ENCODE results near the gene PCDH19.

Gene PCDH19

DNA sequence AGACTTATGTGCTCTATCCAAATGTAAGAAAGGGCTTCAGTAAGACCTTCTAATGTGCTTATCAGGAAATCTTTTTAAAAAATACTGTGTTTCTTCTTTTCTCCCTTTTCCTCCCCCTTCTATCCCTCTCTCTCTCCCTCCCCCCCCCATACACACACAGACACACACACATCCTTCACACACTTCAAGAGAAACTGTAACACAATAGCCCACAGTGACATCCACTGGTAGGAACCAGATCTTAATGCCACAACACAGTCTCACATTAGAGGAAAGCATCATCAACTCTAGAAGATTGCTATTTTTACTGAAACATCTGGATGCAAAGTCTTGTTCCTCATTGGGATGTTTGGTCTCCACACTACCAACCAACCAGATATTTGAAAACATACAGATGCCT lies 4.6 kb downstream of the PCDH19 start:
- ATAC-seq: no peak
- TF ChIP-seq RARB (CRISPR knock-in tag; IDR thresholded peaks at IDR 0.05): no peak
- TF ChIP-seq SNAI2 (CRISPR knock-in tag; IDR thresholded peaks at IDR 0.05): no peak
- TF ChIP-seq ZNF8 (CRISPR knock-in tag; IDR thresholded peaks at IDR 0.05): no peak
- TF ChIP-seq, protein P1, sequence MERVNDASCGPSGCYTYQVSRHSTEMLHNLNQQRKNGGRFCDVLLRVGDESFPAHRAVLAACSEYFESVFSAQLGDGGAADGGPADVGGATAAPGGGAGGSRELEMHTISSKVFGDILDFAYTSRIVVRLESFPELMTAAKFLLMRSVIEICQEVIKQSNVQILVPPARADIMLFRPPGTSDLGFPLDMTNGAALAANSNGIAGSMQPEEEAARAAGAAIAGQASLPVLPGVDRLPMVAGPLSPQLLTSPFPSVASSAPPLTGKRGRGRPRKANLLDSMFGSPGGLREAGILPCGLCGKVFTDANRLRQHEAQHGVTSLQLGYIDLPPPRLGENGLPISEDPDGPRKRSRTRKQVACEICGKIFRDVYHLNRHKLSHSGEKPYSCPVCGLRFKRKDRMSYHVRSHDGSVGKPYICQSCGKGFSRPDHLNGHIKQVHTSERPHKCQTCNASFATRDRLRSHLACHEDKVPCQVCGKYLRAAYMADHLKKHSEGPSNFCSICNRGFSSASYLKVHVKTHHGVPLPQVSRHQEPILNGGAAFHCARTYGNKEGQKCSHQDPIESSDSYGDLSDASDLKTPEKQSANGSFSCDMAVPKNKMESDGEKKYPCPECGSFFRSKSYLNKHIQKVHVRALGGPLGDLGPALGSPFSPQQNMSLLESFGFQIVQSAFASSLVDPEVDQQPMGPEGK (CRISPR knock-in tag; IDR thresholded peaks at IDR 0.05; ENCODE audit: borderline replicate concordance): no peak
- no peak for TF ChIP-seq TCF4 (CRISPR knock-in tag; IDR thresholded peaks at IDR 0.05; ENCODE audit: borderline replicate concordance)
- TF ChIP-seq, protein P2, sequence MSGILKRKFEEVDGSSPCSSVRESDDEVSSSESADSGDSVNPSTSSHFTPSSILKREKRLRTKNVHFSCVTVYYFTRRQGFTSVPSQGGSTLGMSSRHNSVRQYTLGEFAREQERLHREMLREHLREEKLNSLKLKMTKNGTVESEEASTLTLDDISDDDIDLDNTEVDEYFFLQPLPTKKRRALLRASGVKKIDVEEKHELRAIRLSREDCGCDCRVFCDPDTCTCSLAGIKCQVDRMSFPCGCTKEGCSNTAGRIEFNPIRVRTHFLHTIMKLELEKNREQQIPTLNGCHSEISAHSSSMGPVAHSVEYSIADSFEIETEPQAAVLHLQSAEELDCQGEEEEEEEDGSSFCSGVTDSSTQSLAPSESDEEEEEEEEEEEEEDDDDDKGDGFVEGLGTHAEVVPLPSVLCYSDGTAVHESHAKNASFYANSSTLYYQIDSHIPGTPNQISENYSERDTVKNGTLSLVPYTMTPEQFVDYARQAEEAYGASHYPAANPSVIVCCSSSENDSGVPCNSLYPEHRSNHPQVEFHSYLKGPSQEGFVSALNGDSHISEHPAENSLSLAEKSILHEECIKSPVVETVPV (CRISPR knock-in tag; IDR thresholded peaks at IDR 0.05): no peak
- TF ChIP-seq PPARA (CRISPR knock-in tag; IDR thresholded peaks at IDR 0.05; ENCODE audit: borderline replicate concordance): no peak
- no peak for TF ChIP-seq ARNTL (CRISPR knock-in tag; IDR thresholded peaks at IDR 0.05; ENCODE audit: borderline replicate concordance, low read depth)
- no peak for TF ChIP-seq ZC3H10 (CRISPR knock-in tag; IDR thresholded peaks at IDR 0.05)
- TF ChIP-seq, protein P3, sequence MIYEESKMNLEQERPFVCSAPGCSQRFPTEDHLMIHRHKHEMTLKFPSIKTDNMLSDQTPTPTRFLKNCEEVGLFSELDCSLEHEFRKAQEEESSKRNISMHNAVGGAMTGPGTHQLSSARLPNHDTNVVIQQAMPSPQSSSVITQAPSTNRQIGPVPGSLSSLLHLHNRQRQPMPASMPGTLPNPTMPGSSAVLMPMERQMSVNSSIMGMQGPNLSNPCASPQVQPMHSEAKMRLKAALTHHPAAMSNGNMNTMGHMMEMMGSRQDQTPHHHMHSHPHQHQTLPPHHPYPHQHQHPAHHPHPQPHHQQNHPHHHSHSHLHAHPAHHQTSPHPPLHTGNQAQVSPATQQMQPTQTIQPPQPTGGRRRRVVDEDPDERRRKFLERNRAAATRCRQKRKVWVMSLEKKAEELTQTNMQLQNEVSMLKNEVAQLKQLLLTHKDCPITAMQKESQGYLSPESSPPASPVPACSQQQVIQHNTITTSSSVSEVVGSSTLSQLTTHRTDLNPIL (CRISPR knock-in tag; IDR thresholded peaks at IDR 0.05; ENCODE audit: low read depth): no peak
- no peak for TF ChIP-seq OSR1 (CRISPR knock-in tag; IDR thresholded peaks at IDR 0.05)
- no peak for TF ChIP-seq ZFP3 (CRISPR knock-in tag; IDR thresholded peaks at IDR 0.05)
- no peak for TF ChIP-seq ZFP30 (CRISPR knock-in tag; IDR thresholded peaks at IDR 0.05)
- TF ChIP-seq CSDC2 (CRISPR knock-in tag; IDR thresholded peaks at IDR 0.05): no peak
- no peak for TF ChIP-seq BACH2 (CRISPR knock-in tag; IDR thresholded peaks at IDR 0.05; ENCODE audit: borderline replicate concordance)
- no peak for TF ChIP-seq ISL1 (CRISPR knock-in tag; IDR thresholded peaks at IDR 0.05)

DNA sequence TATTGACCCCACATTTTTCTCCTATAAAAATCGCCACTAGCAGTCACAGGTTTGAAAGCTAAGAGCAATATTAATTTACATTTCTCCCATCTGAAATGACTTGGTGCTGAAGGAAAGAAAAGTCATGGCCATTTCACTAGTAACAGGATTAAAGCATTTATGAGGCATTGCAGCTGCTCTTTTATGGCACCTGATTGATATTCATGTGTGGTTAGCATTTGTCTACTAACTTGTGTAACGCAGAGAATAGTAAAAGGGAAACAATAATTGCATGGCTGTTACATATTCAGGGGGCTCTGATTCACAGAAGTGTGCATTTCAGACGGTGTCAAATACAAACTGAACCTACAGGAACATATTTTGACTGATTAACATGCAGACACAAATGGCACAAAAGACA lies 5.2 kb downstream of the PCDH19 start:
- no peak for ATAC-seq
- TF ChIP-seq, protein P4, sequence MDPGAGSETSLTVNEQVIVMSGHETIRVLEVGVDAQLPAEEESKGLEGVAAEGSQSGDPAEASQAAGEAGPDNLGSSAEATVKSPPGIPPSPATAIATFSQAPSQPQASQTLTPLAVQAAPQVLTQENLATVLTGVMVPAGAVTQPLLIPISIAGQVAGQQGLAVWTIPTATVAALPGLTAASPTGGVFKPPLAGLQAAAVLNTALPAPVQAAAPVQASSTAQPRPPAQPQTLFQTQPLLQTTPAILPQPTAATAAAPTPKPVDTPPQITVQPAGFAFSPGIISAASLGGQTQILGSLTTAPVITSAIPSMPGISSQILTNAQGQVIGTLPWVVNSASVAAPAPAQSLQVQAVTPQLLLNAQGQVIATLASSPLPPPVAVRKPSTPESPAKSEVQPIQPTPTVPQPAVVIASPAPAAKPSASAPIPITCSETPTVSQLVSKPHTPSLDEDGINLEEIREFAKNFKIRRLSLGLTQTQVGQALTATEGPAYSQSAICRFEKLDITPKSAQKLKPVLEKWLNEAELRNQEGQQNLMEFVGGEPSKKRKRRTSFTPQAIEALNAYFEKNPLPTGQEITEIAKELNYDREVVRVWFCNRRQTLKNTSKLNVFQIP (CRISPR knock-in tag; IDR thresholded peaks at IDR 0.05; ENCODE audit: borderline replicate concordance, low read depth): no peak
- no peak for TF ChIP-seq SNAI2 (CRISPR knock-in tag; IDR thresholded peaks at IDR 0.05)
- TF ChIP-seq, protein P3 (CRISPR knock-in tag; IDR thresholded peaks at IDR 0.05; ENCODE audit: low read depth): no peak
- TF ChIP-seq, protein P2 (CRISPR knock-in tag; IDR thresholded peaks at IDR 0.05): no peak
- TF ChIP-seq, protein P1 (CRISPR knock-in tag; IDR thresholded peaks at IDR 0.05; ENCODE audit: borderline replicate concordance): no peak
- TF ChIP-seq ZNF8 (CRISPR knock-in tag; IDR thresholded peaks at IDR 0.05): no peak
- no peak for TF ChIP-seq ZC3H10 (CRISPR knock-in tag; IDR thresholded peaks at IDR 0.05)
- no peak for TF ChIP-seq GLIS3 (CRISPR knock-in tag; IDR thresholded peaks at IDR 0.05)
- TF ChIP-seq ZNF70 (CRISPR knock-in tag; IDR thresholded peaks at IDR 0.05): no peak
- TF ChIP-seq OSR1 (CRISPR knock-in tag; IDR thresholded peaks at IDR 0.05): no peak
- TF ChIP-seq PPARA (CRISPR knock-in tag; IDR thresholded peaks at IDR 0.05; ENCODE audit: borderline replicate concordance): no peak
- TF ChIP-seq TCF4 (CRISPR knock-in tag; IDR thresholded peaks at IDR 0.05; ENCODE audit: borderline replicate concordance): no peak
